HepG2 (cell line): Measurements from ENCODE around the gene COPS6. TPM values are rescaled to one million over a fixed set of nuclear protein-coding genes. Genes with fewer than 3 reads are reported as not detected.
A peak's percentile ranks its signal among the peaks of the same experiment; 100 is the strongest.

Experiments used
- ATAC-seq: fragments of 200-7000 bp; cut with Tn5 transposase; 3 replicates; pipeline ENCODE4 v1.9.1; 2020; ENCODE audit warnings: mild to moderate bottlenecking, moderate library complexity
- BruUV-seq: library from RNA; stranded (reverse); fragments of 400-500 nt; replicated peaks from 2 replicates; lab custom pipeline; 2021; lab: Mats Ljungman, UMichigan
- CTCF ChIA-PET: fragments of 300-600 bp; formaldehyde crosslinking; extraction: SDS; loops from one replicate; lab custom pipeline; 2021; ENCODE audit warnings: low total read pairs, inconsistent platforms, low intra/inter-chr PET ratio; lab: Yijun Ruan, JAX
- POLR2A ChIA-PET: fragments of 350-600 bp; sonication (Branson Sonifier 250); formaldehyde crosslinking; loops from one replicate; lab custom pipeline; 2020; ENCODE audit warnings: antibody characterized with exemption, inconsistent platforms; lab: Yijun Ruan, JAX
- DNase-seq: peaks from one replicate; pipeline ENCODE4 v3.0.0-alpha.2; 2015; ENCODE audit warnings: low spot score
- FAIRE-seq: peaks from 3 replicates; lab custom pipeline; 2011; peaks lifted over from hg19 to GRCh38; lab: Jason Lieb, UNC
- H2AFZ ChIP-seq: one replicate; pipeline ENCODE4 v1.6.1; 2011; ENCODE audit warnings: low read length, inconsistent platforms
- H3K27ac ChIP-seq: fragments of 300-600 bp; 3 replicates; pipeline ENCODE4 v1.8.0; 2011; ENCODE audit warnings: mixed run types, mild to moderate bottlenecking, mixed read lengths, low read length, inconsistent platforms; ENCODE audit not compliant: insufficient read depth; ENCODE audit errors: extremely low read length
- H3K27me3 ChIP-seq, 2 experiments: fragments of 200-600 bp in 1 of 2; 2 replicates in 1 of 2; 3 replicates in 1 of 2; pipeline versions ENCODE4 v1.6.0 to v1.8.0; 2011; ENCODE audit warnings: low read length in 2 of 2, mild to moderate bottlenecking in 2 of 2, moderate library complexity in 2 of 2, inconsistent platforms in 1 of 2; ENCODE audit not compliant: insufficient read depth in 2 of 2, control insufficient read depth in 1 of 2
- H3K36me3 ChIP-seq, 2 experiments: fragments of 200-600 bp in 1 of 2; replicated peaks in 1 of 2; 2 replicates in 1 of 2; 3 replicates in 1 of 2; pipeline versions ENCODE4 v1.5.1 to v1.8.0; 2011; ENCODE audit warnings: low read length in 2 of 2, inconsistent platforms in 1 of 2; ENCODE audit not compliant: insufficient read depth in 2 of 2, control insufficient read depth in 1 of 2
- H3K4me1 ChIP-seq: 2 replicates; pipeline ENCODE4 v1.5.1; 2012; ENCODE audit warnings: low read length, inconsistent platforms; ENCODE audit not compliant: insufficient read depth
- H3K4me2 ChIP-seq: 2 replicates; pipeline ENCODE4 v1.6.0; 2011; ENCODE audit warnings: low read depth, low read length, inconsistent platforms
- H3K4me3 ChIP-seq, 3 experiments: fragments of 200-600 bp in 1 of 3; sonication (generic), shearing (Covaris generic) in 1 of 3; replicated peaks in 1 of 3; 2 replicates each; pipeline ENCODE4 v1.5.1; 2011 to 2016; ENCODE audit warnings: low read length in 3 of 3, inconsistent platforms in 2 of 3, low read depth in 2 of 3, mild to moderate bottlenecking in 2 of 3, control low read depth in 1 of 3, mixed read lengths in 1 of 3; ENCODE audit not compliant: insufficient read depth in 1 of 3
- H3K79me2 ChIP-seq: one replicate; pipeline ENCODE4 v1.6.1; 2011; ENCODE audit warnings: low read length, inconsistent platforms; ENCODE audit not compliant: insufficient read depth
- H3K9ac ChIP-seq: 2 replicates; pipeline ENCODE4 v1.6.0; 2011; ENCODE audit warnings: mild to moderate bottlenecking, low read depth, low read length, inconsistent platforms; ENCODE audit not compliant: insufficient read depth
- H3K9me3 ChIP-seq: 2 replicates; pipeline ENCODE4 v1.5.1; 2012; ENCODE audit warnings: mild to moderate bottlenecking, low read length
- H4K20me1 ChIP-seq: 2 replicates; pipeline ENCODE4 v1.6.0; 2011; ENCODE audit warnings: inconsistent platforms, mild to moderate bottlenecking, low read length, moderate library complexity; ENCODE audit not compliant: insufficient read depth
- AGO2 ChIP-seq: fragments of 200-400 bp; formaldehyde crosslinking; optimal IDR thresholded peaks from 2 replicates; pipeline ENCODE3; 2017; ENCODE audit warnings: mild to moderate bottlenecking, low read depth, low read length, moderate library complexity
- NFRKB ChIP-seq: fragments of 450-650 bp; IDR thresholded peaks from 2 replicates; pipeline ENCODE4 v1.6.1; 2017
- RBFOX2 ChIP-seq: fragments of 200-400 bp; formaldehyde crosslinking; IDR thresholded peaks from 2 replicates; pipeline ENCODE4 v1.6.1; 2017; ENCODE audit warnings: low read depth, mild to moderate bottlenecking, low read length
- RBM22 ChIP-seq: fragments of 200-400 bp; formaldehyde crosslinking; optimal IDR thresholded peaks from 2 replicates; pipeline ENCODE3; 2017; ENCODE audit warnings: mild to moderate bottlenecking, low read length, moderate library complexity
- SUZ12 ChIP-seq: fragments of 150-350 bp; IDR thresholded peaks from 2 replicates; pipeline ENCODE4 v1.6.1; 2014; ENCODE audit warnings: low read depth, low read length
- ZC3H13 ChIP-seq: sonication (generic); formaldehyde crosslinking; IDR thresholded peaks from 2 replicates; pipeline ENCODE4 v1.8.1; 2023; ENCODE audit warnings: mild to moderate bottlenecking, missing genetic modification reagents, moderate library complexity
- ZNF256 ChIP-seq: sonication (generic); formaldehyde crosslinking; conservative IDR thresholded peaks from 2 replicates; pipeline ENCODE4 v1.4.0; 2020; ENCODE audit warnings: missing genetic modification reagents
- ZNF740 ChIP-seq: sonication (generic); formaldehyde crosslinking; IDR thresholded peaks from 2 replicates; pipeline ENCODE4 v1.4.0; 2020; ENCODE audit warnings: missing genetic modification reagents
- ZNF75D ChIP-seq: sonication (generic); formaldehyde crosslinking; IDR thresholded peaks from 2 replicates; pipeline ENCODE4 v1.8.1; 2023; ENCODE audit warnings: missing genetic modification reagents, mild to moderate bottlenecking, borderline replicate concordance
- WGBS: methylation state at CpG from one replicate; pipeline ENCODE4 v1.1.6; 2017; ENCODE audit warnings: low lambda C conversion rate; 5-methylcytosine and 5-hydroxymethylcytosine counted together
- in situ Hi-C: cut with HindIII; loops from 2 replicates; pipeline ENCODE4 v1.10.0; 2017; ENCODE audit warnings: low pct_unique_long_range_greater_than_20kb; ENCODE audit not compliant: extremely low pct_ligation_motif_present
- intact Hi-C: fragments of 100-400 bp; cut with micrococcal nuclease; formaldehyde crosslinking; loops from one replicate; pipeline ENCODE4 v1.10.0; 2022; ENCODE audit not compliant: unreplicated experiment
- polyA plus RNA-seq, 8 experiments: library from polyadenylated mRNA; depleted of rRNA in 3 of 8; stranded (reverse) in 7 of 8; unstranded in 1 of 8; fragments of >200 nt; fragmentation: Illumina TruSeq in 4 of 8; extraction: Trizol in 4 of 8; gene quantifications; 2 replicates each; pipeline versions ENCODE4 v1.2.1 to v1.2.3, GENCODE V29; 2011 to 2016; ENCODE audit warnings: low read depth in 4 of 8, missing spikeins in 1 of 8, mixed read lengths in 1 of 8; ENCODE audit not compliant: insufficient read depth in 1 of 8
- total RNA-seq, 5 experiments: library from RNA; depleted of rRNA; stranded (reverse); fragments of >200 nt; fragmentation: Illumina TruSeq; extraction: Trizol; gene quantifications; 2 replicates each; pipeline ENCODE4 v1.2.3, GENCODE V29; 2016; ENCODE audit warnings: low read depth in 1 of 5

COPS6 gene
- total and polyA plus RNA-seq, 2 of the 13 experiments (the other 11 are each of a cell fraction or from before 2014, with no cell fraction given), result 33.4 to 117 TPM

GRCh38 chr7:100095289-100095688 is 6.5 kb downstream of the COPS6 start:
- Histone ChIP-seq H3K9me3 (no peaks in the 10 kb centered on the region), H3K27me3 (no peaks in the 10 kb centered on the region), H3K4me3 (no peak overlapping the region), H3K4me1 (peaks cover 32% of the 10 kb centered on the region), H4K20me1 (no peaks in the 10 kb centered on the region; the same call in 1 of the 2 replicates), H3K9ac (no peak overlapping the region), H3K79me2 (peaks cover 20% of the 10 kb centered on the region), H3K36me3 (peaks cover 59 to 92% of the 10 kb centered on the region in 2 experiments), H3K27ac (no peak overlapping the region), H3K4me2 (no peak overlapping the region), H2AFZ (no peak overlapping the region)
- ATAC-seq (no peak), DNase-seq (no peak), FAIRE-seq (no peak)
- intact Hi-C loops (no loop called here), in situ Hi-C loops (no loop called here)
- WGBS, result 92% methylated on average over 8 of the region's 9 CpGs
- no TSS peak for BruUV-seq
- no peak for TF ChIP-seq SUZ12
- TF ChIP-seq RBM22, result peak; percentile 71
- TF ChIP-seq ZC3H13, result 0 out of 2 replicates have a peak, but pooled peaks have one; percentile 21
- POLR2A ChIA-PET, result no interaction called here
- CTCF ChIA-PET, result no interaction called here

GRCh38 chr7:100095704-100096103 is 6.9 kb downstream of the COPS6 start:
- H3K36me3 ChIP-seq, result peaks cover 59 to 88% of the 10 kb centered on the region in 2 experiments
- H4K20me1 ChIP-seq, result no peaks in the 10 kb centered on the region; the same call in 1 of the 2 replicates
- ChIA-PET CTCF (no interaction called here), POLR2A (no interaction called here)
- DNase-seq, result no peak
- ATAC-seq, result no peak
- in situ Hi-C loops (no loop called here), intact Hi-C loops (no loop called here)
- peaks cover 20% of the 10 kb centered on the region for H3K79me2 ChIP-seq
- no peak overlapping the region for H3K9ac ChIP-seq
- H3K4me3 ChIP-seq, result no peak overlapping the region
- no peak overlapping the region for H3K27ac ChIP-seq
- no peak overlapping the region for H3K4me2 ChIP-seq
- peaks cover 28% of the 10 kb centered on the region for H3K4me1 ChIP-seq
- no peak for FAIRE-seq
- H2AFZ ChIP-seq, result no peak overlapping the region
- no TSS peak for BruUV-seq
- TF ChIP-seq ZNF740 (no peak), NFRKB (no peak), RBFOX2 (peak; percentile 63), ZNF75D (CRISPR knock-in tag) (no peak), ZNF256 (CRISPR knock-in tag) (no peak), AGO2 (peak; percentile 79)
- 97% methylated on average over 15 of the region's 17 CpGs for WGBS
- no peaks in the 10 kb centered on the region for H3K9me3 ChIP-seq
- H3K27me3 ChIP-seq, result no peaks in the 10 kb centered on the region
